Adrenal gland (tissue), 5 donors: Measurements from ENCODE around the gene CLEC16A.

Source experiments
- CTCF ChIP-seq, 6 experiments: fragments of 450-650 bp in 4 of 6; fragments of 200-600 bp in 2 of 6; sonication (generic) in 1 of 6; IDR thresholded peaks; 1 replicate in 5 of 6; 2 replicates in 1 of 6; pipeline versions ENCODE4 v1.5.1 to v1.8.0; 2016 to 2021; ENCODE audit warnings: antibody characterized with exemption in 6 of 6, mild to moderate bottlenecking in 2 of 6, moderate library complexity in 1 of 6
- POLR2A ChIP-seq, 2 donors: fragments of 450-650 bp; IDR thresholded peaks; one replicate each; pipeline ENCODE4 v1.6.1; 2017; ENCODE audit warnings: antibody characterized with exemption in 2 of 2, mild to moderate bottlenecking in 2 of 2, moderate library complexity in 1 of 2
- donor health status: DM: no; HTN: no; CAD: no.

- TF ChIP-seq CTCF (IDR thresholded peaks at IDR 0.05) (no peak), POLR2A (IDR thresholded peaks at IDR 0.05) (no peak)
Measured at GRCh38 chr16:11003141-11003540, 58.8 kb downstream of the CLEC16A start.
